Endothelial cell of umbilical vein (primary cell): ENCODE data around the gene KIAA1549. TPM values are rescaled to one million over a fixed set of nuclear protein-coding genes. Genes with fewer than 3 reads are reported as not detected.

Source experiments
- BruUV-seq: library from RNA; stranded (reverse); fragments of 400-500 nt; replicated peaks from 2 replicates; lab custom pipeline; 2021; lab: Mats Ljungman, UMichigan
- CTCF ChIA-PET: fragments of 300-600, 350-600 bp; sonication (Branson Sonifier 250); formaldehyde crosslinking; loops from one replicate; lab custom pipeline; 2021; ENCODE audit warnings: antibody characterized with exemption, inconsistent platforms; lab: Charles Lee
- POLR2A ChIA-PET: fragments of 300-600, 350-600 bp; sonication (Branson Sonifier 250); formaldehyde crosslinking; loops from one replicate; lab custom pipeline; 2021; ENCODE audit warnings: antibody characterized with exemption, inconsistent platforms; lab: Charles Lee
- DNase-seq: peaks from one replicate; pipeline ENCODE4 v3.0.0-alpha.2; 2011; ENCODE audit warnings: low read depth, low spot score
- FAIRE-seq: peaks from 2 replicates; lab custom pipeline; 2011; peaks lifted over from hg19 to GRCh38; lab: Jason Lieb, UNC
- H2AFZ ChIP-seq: 2 replicates; pipeline ENCODE4 v1.6.0; 2012; ENCODE audit warnings: low read depth, low read length, control low read depth, inconsistent platforms
- H3K27ac ChIP-seq: 2 replicates; pipeline ENCODE4 v1.5.1; 2011; ENCODE audit warnings: low read depth, mild to moderate bottlenecking, control low read depth, low read length, moderate library complexity; ENCODE audit not compliant: insufficient read depth
- H3K27me3 ChIP-seq, 2 experiments: 2 replicates each; pipeline versions ENCODE4 v1.6.0 to v1.6.1; 2011; ENCODE audit warnings: low read length in 2 of 2, mixed read lengths in 1 of 2; ENCODE audit not compliant: control insufficient read depth in 2 of 2, insufficient read depth in 2 of 2
- H3K36me3 ChIP-seq, 2 experiments: 2 replicates in 1 of 2; 3 replicates in 1 of 2; pipeline ENCODE4 v1.5.1; 2011; ENCODE audit warnings: low read length in 2 of 2, mild to moderate bottlenecking in 1 of 2, moderate library complexity in 1 of 2; ENCODE audit not compliant: control insufficient read depth in 2 of 2, insufficient read depth in 2 of 2; ENCODE audit errors: extremely low read depth in 1 of 2
- H3K4me1 ChIP-seq: 3 replicates; pipeline ENCODE4 v1.5.1; 2011; ENCODE audit warnings: mild to moderate bottlenecking, low read length; ENCODE audit not compliant: control insufficient read depth, insufficient read depth; ENCODE audit errors: extremely low read depth
- H3K4me2 ChIP-seq: 2 replicates; pipeline ENCODE4 v1.6.1; 2011; ENCODE audit warnings: low read length, control low read depth, mixed read lengths; ENCODE audit not compliant: insufficient read depth
- H3K4me3 ChIP-seq, 3 experiments: fragments of 200-600 bp in 1 of 3; sonication (generic), shearing (Covaris generic) in 1 of 3; replicated peaks in 1 of 3; 2 replicates each; pipeline ENCODE4 v1.5.1; 2011 to 2016; ENCODE audit warnings: control low read depth in 3 of 3, low read length in 3 of 3, mild to moderate bottlenecking in 2 of 3, inconsistent platforms in 1 of 3, low read depth in 1 of 3, moderate library complexity in 1 of 3; ENCODE audit not compliant: insufficient read depth in 1 of 3
- H3K79me2 ChIP-seq: 2 replicates; pipeline ENCODE4 v1.6.0; 2012; ENCODE audit warnings: low read length, inconsistent platforms; ENCODE audit not compliant: control insufficient read depth, insufficient read depth
- H3K9ac ChIP-seq: replicated peaks from 2 replicates; pipeline ENCODE3; 2011; ENCODE audit warnings: low read length, control low read depth; ENCODE audit not compliant: insufficient read depth; ENCODE audit errors: extremely low read depth
- H3K9me1 ChIP-seq: replicated peaks from 3 replicates; pipeline ENCODE4 v1.6.0; 2011; ENCODE audit warnings: mild to moderate bottlenecking, low read length; ENCODE audit not compliant: control insufficient read depth, insufficient read depth; ENCODE audit errors: extremely low read depth
- H3K9me3 ChIP-seq: replicated peaks from 2 replicates; pipeline ENCODE4 v1.5.1; 2012; ENCODE audit warnings: low read length, inconsistent platforms; ENCODE audit not compliant: control insufficient read depth, insufficient read depth
- H4K20me1 ChIP-seq: replicated peaks from 2 replicates; pipeline ENCODE3; 2011; ENCODE audit warnings: mild to moderate bottlenecking, low read length; ENCODE audit not compliant: control insufficient read depth, insufficient read depth; ENCODE audit errors: extremely low read depth
- CTCF ChIP-seq, 2 donors: IDR thresholded peaks; 1 replicate in 1 of 2; 2 replicates in 1 of 2; pipeline ENCODE4 v1.5.1; 2011; ENCODE audit warnings: low read length in 2 of 2, mild to moderate bottlenecking in 2 of 2, moderate library complexity in 2 of 2, control low read depth in 1 of 2, inconsistent platforms in 1 of 2, low read depth in 1 of 2; ENCODE audit not compliant: insufficient read depth in 1 of 2; ENCODE audit errors: extremely low read depth in 1 of 2
- EZH2 ChIP-seq: IDR thresholded peaks from 2 replicates; pipeline ENCODE4 v1.6.1; 2012; ENCODE audit warnings: borderline replicate concordance, low read depth, mild to moderate bottlenecking, moderate library complexity, low read length, inconsistent platforms; ENCODE audit not compliant: severe bottlenecking
- FOS ChIP-seq: IDR thresholded peaks from 2 replicates; pipeline ENCODE4 v1.6.1; 2011; ENCODE audit warnings: mild to moderate bottlenecking, low read length, moderate library complexity, borderline replicate concordance; ENCODE audit not compliant: insufficient read depth
- GATA2 ChIP-seq: IDR thresholded peaks from 2 replicates; pipeline ENCODE4 v1.7.0; 2011; ENCODE audit warnings: low read depth, mild to moderate bottlenecking, moderate library complexity, mixed read lengths, low read length; ENCODE audit not compliant: insufficient read length, insufficient read depth
- JUN ChIP-seq: IDR thresholded peaks from 2 replicates; pipeline ENCODE4 v1.6.1; 2011; ENCODE audit warnings: borderline replicate concordance, low read depth; ENCODE audit not compliant: insufficient read length, insufficient read depth
- MAX ChIP-seq: IDR thresholded peaks from 2 replicates; pipeline ENCODE4 v1.6.1; 2011; ENCODE audit not compliant: insufficient read depth, insufficient read length
- MYC ChIP-seq: IDR thresholded peaks from one replicate; pipeline ENCODE4 v1.6.1; 2011; ENCODE audit warnings: mild to moderate bottlenecking, low read depth, low read length
- POLR2A ChIP-seq: IDR thresholded peaks from 2 replicates; pipeline ENCODE4 v1.6.1; 2012; ENCODE audit warnings: low read depth, mild to moderate bottlenecking, control low read depth, low read length
- POLR2AphosphoS5 ChIP-seq: IDR thresholded peaks from 2 replicates; pipeline ENCODE4 v1.6.1; 2012; ENCODE audit warnings: low read depth, mild to moderate bottlenecking, control low read depth, low read length, moderate library complexity; ENCODE audit not compliant: insufficient read depth
- dilution Hi-C: fragments of 300-500 bp; cut with MboI; formaldehyde crosslinking; loops from one replicate; pipeline ENCODE4 v1.15.0; 2019; ENCODE audit warnings: low sequenced_read_pairs; ENCODE audit not compliant: extremely low pct_ligation_motif_present
- intact Hi-C: fragments of 100-400 bp; cut with micrococcal nuclease; formaldehyde crosslinking; loops from one replicate; pipeline ENCODE4 v1.10.0; 2022
- polyA plus RNA-seq, 4 experiments: library from polyadenylated mRNA; depleted of rRNA in 3 of 4; stranded (reverse) in 3 of 4; unstranded in 1 of 4; fragments of >200 nt; gene quantifications; 2 replicates each; pipeline versions ENCODE4 v1.2.1 to v1.2.3, GENCODE V29; 2011 to 2012; ENCODE audit warnings: missing spikeins in 1 of 4
- total RNA-seq: library from RNA; stranded (reverse); gene quantifications from 2 replicates; pipeline ENCODE4 v1.2.3, GENCODE V29; 2021

Gene KIAA1549
- total and polyA plus RNA-seq, 2 donors (not counting 3 experiments of a cell fraction or from before 2014, with no cell fraction given) = 4.6 to 10.9 TPM

GRCh38 chr7:138917771-138918170 is 63.4 kb downstream of the KIAA1549 start:
- H3K4me2 ChIP-seq = no peak overlapping the region
- H3K9ac ChIP-seq = no peak overlapping the region
- H3K9me1 ChIP-seq = no peaks in the 10 kb centered on the region
- no peak overlapping the region for H2AFZ ChIP-seq
- no peaks in the 10 kb centered on the region for H3K4me1 ChIP-seq
- dilution Hi-C loops = no loop called here
- intact Hi-C loops = no loop called here
- no peaks in the 10 kb centered on the region for H3K9me3 ChIP-seq
- ChIA-PET POLR2A (no interaction called here), CTCF (interaction anchor here (0.6 kb wide), 1 partner anchor 8 kb away, joined by 3 read pairs; no protein-coding TSS in a partner anchor)
- H3K27ac ChIP-seq = no peak overlapping the region
- no peaks in the 10 kb centered on the region for H3K79me2 ChIP-seq
- DNase-seq (no peak), FAIRE-seq (no peak)
- H3K4me3 ChIP-seq = no peak overlapping the region
- H3K36me3 ChIP-seq = peaks cover 0 to 6% of the 10 kb centered on the region in 2 experiments
- no peaks in the 10 kb centered on the region for H4K20me1 ChIP-seq
- BruUV-seq = no TSS peak
- H3K27me3 ChIP-seq = no peaks in the 10 kb centered on the region
- TF ChIP-seq JUN = no peak
- no peak for TF ChIP-seq GATA2
- TF ChIP-seq POLR2A = no peak
- no peak for TF ChIP-seq POLR2AphosphoS5
- TF ChIP-seq EZH2 = no peak
- TF ChIP-seq MAX = no peak
- no peak for TF ChIP-seq MYC
- TF ChIP-seq CTCF (IDR thresholded peaks at IDR 0.05; ENCODE audit: extremely low read depth in 1 of 2, insufficient read depth in 1 of 2, low read depth in 1 of 2, low read length in 2 of 2) = no peak
- TF ChIP-seq FOS = no peak
